Activated CD4-positive, CD25-positive, alpha-beta regulatory T cell treated with anti-CD3 and anti-CD28 coated beads, Interleukin-2, amount 50 U/mL, for 24 hours (primary cell): ENCODE results near the gene BEST1.
"Not testable (repeated sequence)": the region's sequence is repeated elsewhere in the genome, so short reads cannot be mapped to it uniquely, and the experiment has no call there.

Experiments used
- ATAC-seq, 2 donors: fragments of 150-1000 bp; cut with Tn5 transposase; one replicate each; pipeline ENCODE4 v1.10.0; 2021; ENCODE audit warnings: mild to moderate bottlenecking in 1 of 2, moderate library complexity in 1 of 2

BEST1 gene

GRCh38 chr11:61949169-61950034, 749 bp upstream of the BEST1 start:
- no peak for ATAC-seq

GRCh38 chr11:61951484-61952135, 1.5 kb downstream of the BEST1 start:
- no peak for ATAC-seq

- ATAC-seq: no peak
These were observed 2.7 kb downstream of the BEST1 start for GRCh38 chr11:61952882-61953281.

- not testable (repeated sequence) for ATAC-seq
These were observed 3.5 kb downstream of the BEST1 start for GRCh38 chr11:61953632-61954031.

GRCh38 chr11:61954106-61954850, 4.1 kb downstream of the BEST1 start:
- no peak for ATAC-seq

GRCh38 chr11:61954851-61955421, 4.8 kb downstream of the BEST1 start:
- ATAC-seq: no peak

GRCh38 chr11:61955422-61956135, 5.4 kb downstream of the BEST1 start:
- ATAC-seq: peak; percentile 59 to 62

GRCh38 chr11:61956191-61957020, 6.3 kb downstream of the BEST1 start:
- ATAC-seq: no peak

GRCh38 chr11:61957021-61957770, 7.0 kb downstream of the BEST1 start:
- ATAC-seq: no peak

GRCh38 chr11:61958590-61958989, 8.4 kb downstream of the BEST1 start:
- ATAC-seq: no peak

GRCh38 chr11:61959114-61959513, 9.0 kb downstream of the BEST1 start:
- peak in 1 of 2 donors; percentile 34 for ATAC-seq

- ATAC-seq: no peak
These were observed 9.5 kb downstream of the BEST1 start for GRCh38 chr11:61959678-61960077.

GRCh38 chr11:61960532-61960931, 10.4 kb downstream of the BEST1 start:
- no peak for ATAC-seq

GRCh38 chr11:61961570-61962212, 11.5 kb downstream of the BEST1 start:
- no peak for ATAC-seq

- no peak for ATAC-seq
These were observed 12.3 kb downstream of the BEST1 start for GRCh38 chr11:61962213-61963015.

- no peak for ATAC-seq
These were observed 12.8 kb downstream of the BEST1 start for GRCh38 chr11:61963016-61963281.

- no peak for ATAC-seq
These were observed 13.3 kb downstream of the BEST1 start for GRCh38 chr11:61963282-61964057.

- ATAC-seq: no peak
These were observed 14.0 kb downstream of the BEST1 start for GRCh38 chr11:61964058-61964665.
